HG03139 (cell line): Measurements from ENCODE around the gene STK11IP.
"Not testable (repeated sequence)": the region's sequence is repeated elsewhere in the genome, so short reads cannot be mapped to it uniquely, and the experiment has no call there.

Source experiments
- ATAC-seq: cut with Tn5 transposase; IDR thresholded peaks from one replicate; pipeline ENCODE4 v1.9.1; 2021; ENCODE audit not compliant: unreplicated experiment

STK11IP gene

GRCh38 chr2:219644801-219645480 is 47.3 kb downstream of the STK11IP start:
- no peak for ATAC-seq

DNA sequence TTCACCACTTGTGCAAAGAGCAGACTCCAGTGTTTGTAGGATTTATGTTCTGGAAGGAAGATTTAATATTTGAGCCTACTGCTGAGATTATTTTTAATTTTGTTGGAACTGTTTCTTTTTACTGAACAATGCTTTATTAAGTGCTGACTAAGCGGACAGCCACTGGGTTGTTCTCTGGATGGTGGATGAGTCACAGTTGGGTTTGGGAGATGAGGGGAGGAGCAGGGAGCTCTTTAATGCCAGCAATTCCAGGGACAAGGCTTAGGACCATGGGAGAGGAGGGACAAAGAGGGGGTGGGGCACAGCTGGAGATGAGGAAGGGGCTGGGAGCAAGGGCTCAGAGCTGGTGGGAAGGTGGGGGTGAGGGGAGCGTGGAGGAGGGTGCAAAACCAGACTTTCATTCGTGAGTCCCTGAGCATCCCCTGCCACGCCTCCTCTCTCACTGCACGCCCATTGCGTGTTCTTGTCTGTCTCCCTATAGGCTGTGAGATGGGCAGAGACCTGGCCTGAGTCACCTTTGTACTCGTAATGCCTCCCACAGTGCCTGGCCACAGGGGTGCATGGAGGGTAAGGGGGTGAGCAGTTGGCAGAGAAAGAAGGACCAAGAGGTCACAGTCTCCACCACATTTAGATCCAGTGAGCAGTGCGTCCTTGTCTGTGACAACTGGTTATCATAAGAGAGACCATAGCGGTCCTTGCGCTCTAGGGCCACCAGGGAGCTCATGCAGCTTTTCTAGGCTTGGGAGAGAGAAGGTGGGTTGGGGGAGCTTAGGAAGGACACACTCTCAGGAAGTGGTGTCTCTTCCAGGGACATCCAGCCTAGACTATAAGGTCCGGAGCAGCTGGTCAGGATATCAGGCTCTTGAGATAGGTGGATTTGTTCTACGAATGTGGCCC is 48.2 kb downstream of the STK11IP start:
- no peak for ATAC-seq

DNA sequence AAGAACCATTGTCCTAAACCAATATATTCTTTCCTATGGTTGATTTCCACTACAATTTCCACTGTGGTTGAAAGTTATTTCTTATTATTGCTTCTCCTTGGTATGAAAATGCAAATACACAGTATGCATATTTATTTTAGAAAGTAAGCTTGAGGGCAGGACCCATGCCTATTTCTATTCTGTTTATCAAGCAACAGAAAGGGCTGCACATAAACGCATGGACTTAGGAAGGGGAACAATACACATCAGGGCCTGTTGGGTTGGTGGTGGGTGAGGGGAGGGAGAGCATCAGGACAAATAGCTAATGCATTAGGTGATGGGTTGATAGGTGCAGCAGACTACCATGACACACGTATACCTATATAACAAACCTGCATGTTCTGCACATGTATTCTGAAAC is 50.5 kb downstream of the STK11IP start:
- no peak for ATAC-seq

- no peak for ATAC-seq
Observed at GRCh38 chr2:219648963-219649362, 51.3 kb downstream of the STK11IP start.

DNA sequence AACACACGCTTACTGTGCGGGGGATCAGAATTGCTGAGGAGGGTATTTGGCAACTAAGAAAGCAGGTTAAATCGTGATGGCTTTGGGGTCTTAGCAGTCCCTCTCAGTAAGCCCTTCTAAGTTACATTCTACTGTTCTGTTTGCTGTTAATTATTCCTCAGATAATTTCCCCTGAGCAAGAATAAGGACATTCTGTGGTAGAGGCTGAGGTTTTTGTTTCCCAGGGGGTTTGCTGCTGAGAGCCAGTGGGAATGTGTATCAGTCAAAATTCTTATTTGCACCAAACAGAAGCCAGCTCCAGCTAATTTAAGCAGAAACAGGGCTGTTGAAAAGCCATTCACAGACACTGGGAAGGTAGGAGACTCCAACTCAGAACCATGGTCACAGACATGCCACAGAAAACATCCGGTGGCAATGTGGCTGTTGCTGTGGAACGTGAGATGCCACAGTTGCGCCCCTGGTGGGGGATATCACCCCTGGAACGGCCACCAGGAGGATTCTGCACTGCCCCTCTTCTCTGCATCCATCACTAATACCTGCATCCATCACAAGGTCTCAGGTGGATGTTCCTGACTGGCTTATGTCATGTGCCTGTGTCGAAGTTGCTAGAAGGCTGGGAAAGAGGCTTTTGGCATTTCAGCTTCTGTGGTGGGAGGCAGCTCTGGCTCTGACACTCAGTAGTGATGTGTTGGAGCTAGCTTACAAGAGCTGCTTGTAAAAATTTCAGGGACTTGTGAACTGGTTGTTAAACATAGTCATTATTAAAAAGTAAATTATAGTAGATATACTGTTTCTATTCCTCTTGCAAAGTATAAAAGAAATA is 53.0 kb downstream of the STK11IP start:
- no peak for ATAC-seq

DNA sequence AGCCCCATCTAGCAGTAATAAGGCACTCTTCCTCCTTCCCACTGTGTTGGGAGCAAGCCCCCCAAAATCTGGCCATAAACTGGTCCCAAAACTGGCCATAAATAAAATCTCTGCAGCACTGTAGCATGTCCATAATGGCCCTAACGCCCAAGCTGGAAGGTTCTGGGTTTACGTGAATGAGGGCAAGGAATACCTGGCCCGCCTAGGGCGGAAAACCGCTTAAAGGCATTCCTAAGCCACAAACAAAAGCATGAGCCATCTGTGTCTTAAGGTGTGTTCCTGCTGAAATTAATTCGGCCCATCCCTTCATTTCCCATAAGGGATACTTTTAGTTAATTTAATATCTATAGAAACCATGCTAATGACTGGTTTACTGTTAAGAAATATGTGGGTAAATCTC is 54.0 kb downstream of the STK11IP start:
- ATAC-seq: not testable (repeated sequence)

GRCh38 chr2:219656526-219656925 is 58.9 kb downstream of the STK11IP start:
- no peak for ATAC-seq

GRCh38 chr2:219658196-219658846 is 60.7 kb downstream of the STK11IP start:
- ATAC-seq: no peak

DNA sequence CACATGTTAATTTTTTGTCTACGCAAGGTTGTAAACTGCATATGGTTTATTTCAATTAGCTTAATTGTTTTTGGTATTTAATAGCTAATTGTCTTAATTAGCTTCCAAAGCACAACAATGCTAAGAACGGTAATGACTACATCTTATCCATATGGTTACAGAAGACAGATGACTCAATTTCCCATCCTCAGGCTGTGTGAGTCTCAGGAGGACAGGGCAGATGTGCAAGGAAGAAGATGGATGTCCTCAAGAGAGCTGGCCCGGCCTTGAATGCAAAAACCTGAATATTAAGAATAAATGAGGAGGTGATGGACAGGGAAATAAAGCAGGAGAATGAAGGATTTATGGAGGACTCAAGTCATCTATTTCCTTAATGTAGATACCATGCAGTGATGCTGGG is 61.2 kb downstream of the STK11IP start:
- no peak for ATAC-seq

DNA sequence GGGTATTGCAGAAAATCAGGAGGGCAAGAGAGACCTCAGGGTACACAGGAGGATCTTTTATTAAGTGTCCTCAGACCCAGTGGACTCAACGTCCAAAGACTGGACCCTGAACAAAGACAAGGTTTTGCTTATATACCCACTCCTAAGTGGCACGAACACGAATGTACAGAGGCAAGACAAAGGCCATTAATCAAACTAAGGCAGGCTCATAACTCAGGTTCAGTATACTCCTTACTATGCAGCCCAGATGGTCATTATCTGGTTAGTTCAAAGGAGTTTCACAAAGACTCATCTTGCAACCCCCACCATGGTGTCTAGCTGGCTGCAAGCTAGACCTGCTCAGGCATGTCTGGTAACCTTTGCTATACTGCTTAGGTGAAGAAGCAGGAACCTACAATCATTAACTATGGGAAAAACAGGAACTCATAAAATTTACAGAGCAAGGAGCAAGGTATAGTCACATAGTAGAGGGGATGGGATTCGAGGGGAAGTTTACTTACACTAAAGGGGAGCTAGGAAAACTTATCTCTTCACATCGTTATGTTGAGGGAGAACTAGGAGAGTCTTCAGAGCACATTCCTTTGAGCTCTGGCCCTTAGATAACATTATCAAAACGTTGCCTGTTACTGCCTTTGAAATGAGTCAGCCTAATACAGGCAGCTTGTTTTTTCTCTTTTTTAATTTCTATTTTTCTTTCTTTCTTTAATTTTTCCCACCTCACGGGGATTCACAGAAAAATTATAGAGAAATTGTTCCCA is 63.7 kb downstream of the STK11IP start:
- ATAC-seq: peak; percentile 91

DNA sequence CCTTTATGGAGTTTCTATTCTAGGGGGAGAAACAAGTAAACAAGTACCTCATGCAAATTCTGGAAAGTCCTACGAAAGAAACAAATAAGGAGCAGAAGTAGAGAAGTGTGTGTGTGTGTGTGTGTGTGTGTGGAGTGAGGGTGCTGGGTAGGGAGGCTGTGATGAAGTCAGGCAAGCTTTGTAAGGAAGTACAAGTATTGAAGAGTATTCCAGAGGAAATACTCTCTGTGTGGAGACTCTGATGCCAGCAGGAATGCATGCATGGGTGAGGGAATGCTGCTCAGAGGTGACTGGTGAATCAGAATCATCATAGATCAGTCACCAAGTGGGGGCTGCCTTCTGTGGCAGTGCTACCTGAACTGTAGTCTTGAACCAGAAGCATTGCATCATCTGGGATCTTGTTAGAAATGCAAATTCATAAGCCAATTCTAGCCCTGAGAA is 64.3 kb downstream of the STK11IP start:
- no peak for ATAC-seq

DNA sequence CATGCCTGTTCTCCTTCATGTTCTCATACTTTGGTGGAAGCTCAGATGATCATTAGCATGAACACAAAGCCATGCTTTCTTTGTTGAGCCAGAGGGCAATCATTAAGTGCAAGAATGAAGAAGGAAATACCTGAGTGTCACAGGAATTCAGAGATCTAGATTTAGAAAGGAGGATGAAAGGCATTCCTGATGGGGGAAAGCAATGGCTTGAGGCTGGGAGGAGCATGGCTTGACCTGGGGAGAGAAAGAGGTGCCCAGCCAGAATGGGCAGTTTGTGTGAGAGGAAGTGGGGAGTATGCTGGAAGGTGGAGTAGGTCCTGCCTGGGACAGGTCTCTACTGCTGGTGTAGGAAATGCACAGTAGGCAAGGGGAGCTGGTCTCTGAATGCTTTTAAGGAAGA is 64.9 kb downstream of the STK11IP start:
- no peak for ATAC-seq

- ATAC-seq: no peak
Observed at GRCh38 chr2:219663116-219663762, 65.6 kb downstream of the STK11IP start.

DNA sequence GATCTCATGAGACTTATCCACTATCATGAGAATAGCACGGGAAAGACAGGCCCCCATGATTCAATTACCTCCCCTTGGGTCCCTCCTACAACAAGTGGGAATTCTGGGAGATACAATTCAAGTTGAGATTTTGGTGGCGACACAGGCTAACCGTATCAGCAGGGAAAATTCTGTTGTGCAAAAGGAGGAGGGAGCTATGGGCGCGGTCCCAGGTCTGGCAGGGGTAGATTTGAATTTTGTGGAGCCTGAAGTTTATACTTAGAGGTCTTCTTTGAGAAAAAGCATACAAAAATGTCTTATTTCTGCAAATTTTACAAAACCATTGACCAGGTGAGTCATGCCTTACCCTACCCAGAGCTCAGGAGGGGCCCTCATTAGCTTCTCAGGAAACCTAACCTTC is 66.4 kb downstream of the STK11IP start:
- no peak for ATAC-seq

DNA sequence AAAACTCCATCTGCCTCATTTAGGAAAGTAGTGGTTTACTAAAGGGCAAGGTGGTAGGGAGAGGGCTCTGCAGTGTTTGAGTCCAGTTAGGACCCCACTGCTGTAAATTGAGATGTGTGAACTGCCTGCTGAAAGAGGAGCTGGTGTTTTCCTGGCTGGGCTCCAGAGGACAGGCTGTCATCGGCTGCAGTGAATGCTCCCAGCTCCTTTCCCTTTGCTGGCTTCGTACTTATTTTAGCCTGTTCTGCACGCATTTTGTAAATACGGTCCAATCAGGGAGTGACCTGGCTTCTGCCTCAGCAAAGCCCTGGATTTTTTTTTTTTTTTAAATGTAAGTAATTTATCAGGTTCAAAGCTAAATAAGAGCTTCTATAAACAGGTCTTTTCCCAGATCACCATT is 67.3 kb downstream of the STK11IP start:
- ATAC-seq: no peak

GRCh38 chr2:219665926-219666325 is 68.3 kb downstream of the STK11IP start:
- no peak for ATAC-seq
